ENCODE measurements around the gene PFKFB3.

Gene PFKFB3

DNA sequence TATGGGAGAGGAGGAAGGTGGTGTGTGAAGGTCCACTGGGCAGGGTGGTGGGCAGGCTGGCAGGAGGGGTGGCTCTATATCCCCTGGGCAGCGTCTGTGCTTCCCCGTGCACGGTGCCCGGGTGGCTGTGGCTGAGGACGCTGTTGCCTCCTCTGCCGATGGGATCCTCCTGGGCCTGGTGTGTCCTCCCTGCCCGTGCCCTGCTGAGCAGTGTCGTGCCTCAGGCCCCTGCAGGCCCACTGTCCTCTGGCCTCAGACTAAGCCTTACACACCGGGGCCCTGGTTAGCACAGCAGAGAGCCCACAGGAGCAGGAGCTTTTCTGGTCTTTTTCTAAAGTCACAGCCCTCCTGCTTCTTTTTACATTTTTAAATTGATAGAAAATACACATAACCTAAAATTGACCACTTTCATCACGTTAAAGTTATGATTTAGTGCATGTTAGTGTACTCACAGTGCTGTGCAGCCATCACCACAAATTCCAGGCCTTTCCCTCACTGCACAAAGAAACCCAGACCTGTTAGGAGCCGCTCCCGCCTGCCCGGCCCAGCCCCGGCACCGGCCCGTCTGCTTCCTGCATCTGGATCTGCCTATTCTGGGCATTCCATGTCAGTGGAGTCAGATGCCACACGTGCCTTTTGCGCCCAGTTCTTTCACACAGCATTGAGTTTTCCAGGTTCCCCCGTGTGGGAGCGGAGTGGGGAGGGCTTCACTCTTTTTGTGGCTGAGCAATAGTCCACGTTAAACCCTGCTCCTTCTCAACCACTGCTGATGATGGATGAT lies 19.4 kb downstream of the PFKFB3 start:
- Histone ChIP-seq H3K27me3 (ENCODE audit: insufficient read depth, low read length) (no peaks in the 10 kb centered on the region), H3K9me3 (ENCODE audit: low read length) (no peaks in the 10 kb centered on the region), H3K4me3 (ENCODE audit: low read length) (no peak overlapping the region), H2AFZ (ENCODE audit: low read depth, low read length) (no peak overlapping the region), H3K36me3 (ENCODE audit: insufficient read depth, low read length) (peaks cover 87% of the 10 kb centered on the region), H3K4me1 (ENCODE audit: insufficient read depth, low read length) (no peaks in the 10 kb centered on the region)

DNA sequence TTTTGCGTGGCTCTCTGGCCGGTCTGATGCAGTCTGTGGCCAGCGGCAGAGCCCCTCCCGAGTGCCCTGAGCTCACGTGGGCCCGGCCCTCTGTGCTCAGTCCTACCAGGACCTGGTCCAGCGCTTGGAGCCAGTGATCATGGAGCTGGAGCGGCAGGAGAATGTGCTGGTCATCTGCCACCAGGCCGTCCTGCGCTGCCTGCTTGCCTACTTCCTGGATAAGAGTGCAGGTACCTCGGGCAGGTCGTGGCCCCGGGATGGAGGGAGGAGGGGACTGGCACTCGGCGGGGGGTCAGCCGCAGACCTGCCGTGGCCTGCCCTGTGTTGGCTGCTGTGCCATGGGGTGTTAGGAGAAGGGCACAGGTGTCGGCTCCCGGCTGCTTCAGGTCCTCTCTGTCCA lies 20.0 kb downstream of the PFKFB3 start:
- Histone ChIP-seq H3K36me3 (ENCODE audit: insufficient read depth, low read length) (peaks cover 87% of the 10 kb centered on the region), H3K9me3 (ENCODE audit: low read length) (no peaks in the 10 kb centered on the region), H3K27me3 (ENCODE audit: insufficient read depth, low read length) (no peaks in the 10 kb centered on the region), H3K4me1 (ENCODE audit: insufficient read depth, low read length) (no peaks in the 10 kb centered on the region), H2AFZ (ENCODE audit: low read depth, low read length) (no peak overlapping the region), H3K4me3 (ENCODE audit: low read length) (no peak overlapping the region)

DNA sequence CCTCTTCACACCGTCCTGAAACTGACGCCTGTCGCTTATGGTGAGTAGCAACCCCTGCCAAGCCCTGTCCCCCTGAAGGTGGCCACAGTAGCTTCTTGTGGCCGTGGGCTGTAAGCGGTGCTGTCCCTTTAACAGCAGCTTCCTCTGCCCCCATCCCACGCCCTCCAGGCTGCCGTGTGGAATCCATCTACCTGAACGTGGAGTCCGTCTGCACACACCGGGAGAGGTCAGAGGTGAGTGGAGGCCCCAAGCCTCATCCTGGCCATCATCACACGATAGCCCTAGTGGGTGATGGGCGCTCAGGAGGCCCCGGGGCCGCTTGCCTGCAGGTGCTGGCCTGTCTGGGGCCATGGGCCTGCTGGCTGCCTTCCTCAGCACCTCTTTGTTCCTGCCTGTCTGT lies 21.2 kb downstream of the PFKFB3 start:
- Histone ChIP-seq H3K36me3 (ENCODE audit: insufficient read depth, low read length) (peaks cover 92% of the 10 kb centered on the region), H3K27me3 (ENCODE audit: insufficient read depth, low read length) (no peaks in the 10 kb centered on the region), H3K4me3 (ENCODE audit: low read length) (no peak overlapping the region), H3K4me1 (ENCODE audit: insufficient read depth, low read length) (no peaks in the 10 kb centered on the region), H2AFZ (ENCODE audit: low read depth, low read length) (no peak overlapping the region), H3K9me3 (ENCODE audit: low read length) (no peaks in the 10 kb centered on the region)

DNA sequence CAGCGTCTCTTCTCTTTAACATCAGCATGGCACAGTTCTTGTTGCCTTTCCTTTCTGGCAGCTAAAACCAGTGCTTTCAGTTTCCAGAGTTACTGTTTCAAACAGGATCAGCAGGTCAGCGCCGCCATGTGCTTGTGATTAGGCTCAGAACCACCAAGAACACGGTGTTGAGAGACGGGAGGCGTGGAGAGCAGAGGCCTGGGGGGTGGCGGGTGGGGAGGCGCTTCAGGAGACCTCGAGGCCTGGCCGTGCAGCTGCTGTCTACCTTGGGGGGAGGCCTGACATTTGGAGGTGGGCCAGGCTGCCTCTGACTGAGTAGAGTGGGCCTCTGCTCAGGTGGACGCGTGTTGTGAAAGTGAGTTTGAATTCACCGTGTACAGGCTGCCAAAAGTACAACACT lies 22.0 kb downstream of the PFKFB3 start:
- no peaks in the 10 kb centered on the region for H3K4me1 ChIP-seq (ENCODE audit: insufficient read depth, low read length)
- H3K9me3 ChIP-seq (ENCODE audit: low read length) = no peaks in the 10 kb centered on the region
- H3K4me3 ChIP-seq (ENCODE audit: low read length) = no peak overlapping the region
- no peak overlapping the region for H2AFZ ChIP-seq (ENCODE audit: low read depth, low read length)
- peaks cover 93% of the 10 kb centered on the region for H3K36me3 ChIP-seq (ENCODE audit: insufficient read depth, low read length)
- no peaks in the 10 kb centered on the region for H3K27me3 ChIP-seq (ENCODE audit: insufficient read depth, low read length)

DNA sequence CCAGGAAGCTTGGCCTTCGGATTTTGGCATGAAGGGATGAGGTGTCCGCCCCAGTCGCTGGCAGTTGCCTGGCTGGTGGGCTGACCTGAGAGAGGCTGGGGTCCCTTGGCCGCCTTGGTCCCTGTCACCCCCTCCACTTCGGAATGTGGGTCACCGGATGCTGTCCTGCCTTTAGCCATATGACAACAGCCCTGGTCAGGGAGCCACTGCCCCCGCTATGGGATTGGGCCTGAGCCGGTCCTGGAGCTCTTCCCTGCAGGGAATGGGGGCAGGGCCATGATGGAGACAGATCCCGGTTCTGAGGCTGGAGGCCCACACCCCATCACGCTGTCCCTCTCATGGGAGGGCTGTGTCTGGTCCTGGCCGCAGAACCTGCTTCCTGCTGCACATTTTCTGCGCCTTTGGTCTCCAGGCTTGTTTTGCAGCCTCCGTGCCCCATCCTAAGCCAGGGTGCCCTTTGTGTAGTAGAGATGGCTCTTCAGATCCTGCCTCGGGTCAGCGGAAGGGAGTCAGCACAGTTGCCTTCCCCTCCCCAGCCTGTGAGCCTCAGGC lies 22.6 kb downstream of the PFKFB3 start:
- Histone ChIP-seq H3K27me3 (ENCODE audit: insufficient read depth, low read length) (no peaks in the 10 kb centered on the region), H3K9me3 (ENCODE audit: low read length) (no peaks in the 10 kb centered on the region), H3K4me1 (ENCODE audit: insufficient read depth, low read length) (no peaks in the 10 kb centered on the region), H2AFZ (ENCODE audit: low read depth, low read length) (no peak overlapping the region), H3K36me3 (ENCODE audit: insufficient read depth, low read length) (peaks cover 93% of the 10 kb centered on the region), H3K4me3 (ENCODE audit: low read length) (no peak overlapping the region)

DNA sequence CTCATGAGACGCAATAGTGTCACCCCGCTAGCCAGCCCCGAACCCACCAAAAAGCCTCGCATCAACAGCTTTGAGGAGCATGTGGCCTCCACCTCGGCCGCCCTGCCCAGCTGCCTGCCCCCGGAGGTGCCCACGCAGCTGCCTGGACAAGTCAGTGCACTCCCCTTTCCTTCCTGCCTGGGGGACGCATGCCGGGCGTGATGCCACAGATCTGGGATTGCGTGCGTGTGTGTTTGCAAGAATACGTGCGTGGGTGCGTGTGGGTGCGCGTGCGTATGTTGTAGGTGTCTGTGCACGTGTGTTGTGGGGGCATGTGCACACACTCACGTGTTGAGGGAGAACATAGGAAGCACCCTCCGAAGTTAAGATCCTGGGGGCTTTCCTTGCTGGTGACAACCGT lies 23.5 kb downstream of the PFKFB3 start:
- no peak overlapping the region for H3K4me3 ChIP-seq (ENCODE audit: low read length)
- H3K27me3 ChIP-seq (ENCODE audit: insufficient read depth, low read length) = no peaks in the 10 kb centered on the region
- no peaks in the 10 kb centered on the region for H3K9me3 ChIP-seq (ENCODE audit: low read length)
- peaks cover 91% of the 10 kb centered on the region for H3K36me3 ChIP-seq (ENCODE audit: insufficient read depth, low read length)
- no peak overlapping the region for H2AFZ ChIP-seq (ENCODE audit: low read depth, low read length)
- no peaks in the 10 kb centered on the region for H3K4me1 ChIP-seq (ENCODE audit: insufficient read depth, low read length)

DNA sequence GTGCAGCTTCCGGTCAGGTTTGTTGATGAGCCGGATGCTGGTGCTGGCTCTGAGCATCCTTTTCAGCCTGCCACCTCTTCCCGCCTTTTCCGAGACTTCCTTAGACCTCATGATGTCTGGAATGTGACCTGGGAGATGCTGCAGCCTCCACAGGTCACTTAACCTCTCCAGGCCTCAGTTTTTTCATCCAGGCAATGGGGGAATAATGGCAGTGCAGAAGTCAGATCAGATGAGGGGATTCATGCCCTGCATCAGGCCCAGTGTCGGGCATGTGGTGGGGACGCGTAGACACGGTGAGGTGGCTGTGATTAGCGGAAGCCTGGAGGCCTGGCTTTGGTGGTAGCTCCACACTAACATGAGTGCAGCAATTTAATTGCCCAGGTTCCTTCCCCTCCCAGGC lies 24.6 kb downstream of the PFKFB3 start:
- Histone ChIP-seq H3K27me3 (ENCODE audit: insufficient read depth, low read length) (no peaks in the 10 kb centered on the region), H3K4me1 (ENCODE audit: insufficient read depth, low read length) (no peaks in the 10 kb centered on the region), H3K36me3 (ENCODE audit: insufficient read depth, low read length) (peaks cover 91% of the 10 kb centered on the region), H3K4me3 (ENCODE audit: low read length) (no peak overlapping the region), H2AFZ (ENCODE audit: low read depth, low read length) (no peak overlapping the region), H3K9me3 (ENCODE audit: low read length) (no peaks in the 10 kb centered on the region)

DNA sequence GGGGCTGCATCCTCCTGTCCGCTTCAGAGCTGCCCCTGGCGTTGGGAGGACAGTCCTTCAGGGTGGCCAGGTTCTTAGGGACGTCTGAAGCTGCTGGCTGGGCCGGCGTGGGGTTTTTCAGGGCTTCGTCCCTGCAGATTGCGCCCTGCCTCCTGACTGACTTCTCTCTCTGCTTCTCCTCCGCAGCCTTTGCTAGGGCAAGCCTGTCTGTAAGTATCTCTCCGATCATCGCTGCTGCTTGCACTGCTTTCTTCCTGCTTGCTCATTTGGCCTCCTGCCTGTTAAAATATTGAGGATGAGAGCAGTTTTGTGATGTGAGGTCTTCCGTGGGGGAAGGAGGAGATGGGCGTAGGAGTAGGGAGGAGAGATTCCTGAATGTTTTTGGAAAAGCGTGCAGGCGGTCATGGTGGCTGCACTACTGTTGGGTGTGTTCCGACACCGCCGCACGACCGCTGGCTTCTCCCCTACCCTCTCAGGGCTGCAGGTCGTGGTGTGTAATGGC lies 25.3 kb downstream of the PFKFB3 start:
- Histone ChIP-seq H2AFZ (ENCODE audit: low read depth, low read length) (no peak overlapping the region), H3K36me3 (ENCODE audit: insufficient read depth, low read length) (peaks cover 91% of the 10 kb centered on the region)

DNA sequence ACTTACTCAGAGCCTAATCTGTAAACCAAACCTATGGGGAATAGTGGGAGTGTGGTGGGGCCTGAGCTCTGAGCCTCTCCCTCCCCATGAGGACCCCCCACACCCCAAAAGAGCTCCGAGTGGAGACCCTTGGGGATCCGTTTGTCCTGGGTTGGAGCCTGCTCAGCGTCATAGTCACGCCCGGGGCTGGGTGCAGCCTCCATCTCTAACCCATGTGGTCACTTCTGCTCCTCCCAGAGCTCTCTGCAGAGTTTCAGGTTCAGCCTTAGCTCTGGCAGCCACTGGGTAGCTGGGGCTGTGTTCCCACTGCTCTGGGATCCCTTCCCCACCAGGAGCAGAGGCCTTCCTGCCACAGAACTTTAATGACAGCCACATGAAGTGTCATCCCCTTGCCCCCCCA lies 25.9 kb downstream of the PFKFB3 start:
- peaks cover 92% of the 10 kb centered on the region for H3K36me3 ChIP-seq (ENCODE audit: insufficient read depth, low read length)

More for the DNA sequence above, 25.3 kb downstream of the PFKFB3 start:
- Histone ChIP-seq H3K9me3 (ENCODE audit: low read length) (no peaks in the 10 kb centered on the region), H3K27me3 (ENCODE audit: insufficient read depth, low read length) (no peaks in the 10 kb centered on the region), H3K4me1 (ENCODE audit: insufficient read depth, low read length) (no peaks in the 10 kb centered on the region), H3K4me3 (ENCODE audit: low read length) (no peak overlapping the region)

DNA sequence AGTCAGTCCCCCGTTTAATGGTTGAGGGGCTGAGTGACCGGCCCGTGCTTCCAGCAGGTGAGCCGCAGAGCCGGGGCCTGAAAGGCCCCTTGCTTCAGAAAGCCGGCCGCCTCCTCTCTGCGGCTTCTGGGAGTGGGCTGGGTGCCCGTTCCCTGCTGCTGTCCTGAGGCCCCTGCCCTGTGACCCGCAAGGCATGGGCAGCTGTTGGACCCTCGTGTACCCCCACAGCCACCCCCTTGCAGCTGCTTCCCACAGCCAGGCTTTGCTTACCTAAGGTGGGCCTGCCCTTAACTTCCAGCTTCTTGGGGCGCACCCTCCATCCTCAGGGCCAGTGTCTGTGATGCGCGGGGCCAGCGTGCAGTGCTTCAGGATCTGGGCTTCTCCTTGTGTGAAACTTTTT lies 26.6 kb downstream of the PFKFB3 start:
- Histone ChIP-seq H3K4me3 (ENCODE audit: low read length) (no peak overlapping the region), H3K4me1 (ENCODE audit: insufficient read depth, low read length) (no peaks in the 10 kb centered on the region), H3K27me3 (ENCODE audit: insufficient read depth, low read length) (no peaks in the 10 kb centered on the region), H3K36me3 (ENCODE audit: insufficient read depth, low read length) (peaks cover 92% of the 10 kb centered on the region), H3K9me3 (ENCODE audit: low read length) (no peaks in the 10 kb centered on the region), H2AFZ (ENCODE audit: low read depth, low read length) (no peak overlapping the region)

More for the DNA sequence above, 25.9 kb downstream of the PFKFB3 start:
- Histone ChIP-seq H3K27me3 (ENCODE audit: insufficient read depth, low read length) (no peaks in the 10 kb centered on the region), H2AFZ (ENCODE audit: low read depth, low read length) (no peak overlapping the region), H3K4me3 (ENCODE audit: low read length) (no peak overlapping the region), H3K4me1 (ENCODE audit: insufficient read depth, low read length) (no peaks in the 10 kb centered on the region), H3K9me3 (ENCODE audit: low read length) (no peaks in the 10 kb centered on the region)

DNA sequence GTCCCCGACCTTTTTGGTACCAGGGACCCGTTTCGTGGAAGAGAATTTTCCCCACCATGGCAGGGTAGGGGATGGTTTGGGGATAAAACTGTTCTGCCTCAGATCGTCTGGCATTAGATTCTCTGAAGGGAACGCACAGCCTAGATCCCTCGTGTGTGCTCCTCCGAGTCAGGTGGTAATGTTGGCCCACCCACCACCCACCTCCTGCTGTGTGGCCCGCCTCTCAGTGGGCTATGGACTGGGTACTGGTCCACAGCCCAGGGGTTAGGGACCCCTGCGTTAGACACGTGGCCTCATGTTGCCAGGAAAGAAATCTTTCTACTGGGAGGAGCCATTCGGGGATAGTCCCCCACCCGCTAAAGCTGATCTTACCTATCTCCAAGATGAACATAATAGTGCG lies 27.0 kb downstream of the PFKFB3 start:
- Histone ChIP-seq H3K4me3 (ENCODE audit: low read length) (no peak overlapping the region), H2AFZ (ENCODE audit: low read depth, low read length) (no peak overlapping the region), H3K9me3 (ENCODE audit: low read length) (no peaks in the 10 kb centered on the region), H3K36me3 (ENCODE audit: insufficient read depth, low read length) (peaks cover 92% of the 10 kb centered on the region), H3K4me1 (ENCODE audit: insufficient read depth, low read length) (no peaks in the 10 kb centered on the region), H3K27me3 (ENCODE audit: insufficient read depth, low read length) (no peaks in the 10 kb centered on the region)

DNA sequence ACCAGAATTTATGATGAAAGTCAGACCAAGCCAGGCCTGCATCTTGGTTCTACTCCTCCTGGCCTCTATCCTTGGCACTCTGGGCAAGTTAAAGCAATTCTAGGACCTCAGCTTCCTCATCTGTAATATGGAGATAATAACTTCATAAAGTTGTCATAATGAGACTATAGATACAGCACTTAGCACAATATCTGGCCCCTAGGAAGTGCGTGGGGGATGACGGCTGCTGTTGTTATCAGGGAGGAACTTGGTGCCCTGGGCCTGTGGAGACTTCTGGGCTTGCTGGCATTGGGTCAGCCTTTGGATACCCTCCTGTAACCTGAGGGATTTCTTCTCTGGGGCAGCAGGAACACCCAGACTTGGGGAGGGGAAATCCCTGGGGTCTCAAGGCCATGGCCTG lies 27.6 kb downstream of the PFKFB3 start:
- H3K27me3 ChIP-seq (ENCODE audit: insufficient read depth, low read length) = no peaks in the 10 kb centered on the region
- H2AFZ ChIP-seq (ENCODE audit: low read depth, low read length) = no peak overlapping the region
- H3K4me3 ChIP-seq (ENCODE audit: low read length) = no peak overlapping the region
- no peaks in the 10 kb centered on the region for H3K9me3 ChIP-seq (ENCODE audit: low read length)
- peaks cover 89% of the 10 kb centered on the region for H3K36me3 ChIP-seq (ENCODE audit: insufficient read depth, low read length)
- no peaks in the 10 kb centered on the region for H3K4me1 ChIP-seq (ENCODE audit: insufficient read depth, low read length)

DNA sequence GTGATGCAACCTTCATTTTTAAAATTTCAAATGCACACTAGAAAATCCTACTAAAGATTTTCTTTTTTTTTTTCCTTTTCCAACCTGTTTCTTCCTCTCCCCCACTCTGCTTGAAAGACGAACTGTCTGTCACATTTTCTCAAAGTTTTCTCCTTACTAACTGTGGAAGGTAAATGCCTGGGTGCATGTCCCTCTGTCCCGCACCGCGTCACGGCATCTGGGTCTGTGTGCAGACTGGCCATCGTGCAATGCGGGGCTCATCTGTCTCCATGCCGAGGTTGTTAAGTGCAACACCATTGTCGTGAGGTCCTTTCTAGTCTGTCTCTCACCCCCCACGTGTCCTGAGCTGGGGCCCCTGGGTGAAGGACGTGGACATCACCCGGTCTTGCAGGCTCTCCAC lies 28.4 kb downstream of the PFKFB3 start:
- H3K4me1 ChIP-seq (ENCODE audit: insufficient read depth, low read length) = no peaks in the 10 kb centered on the region
- no peak overlapping the region for H3K4me3 ChIP-seq (ENCODE audit: low read length)
- no peak overlapping the region for H2AFZ ChIP-seq (ENCODE audit: low read depth, low read length)
- no peaks in the 10 kb centered on the region for H3K27me3 ChIP-seq (ENCODE audit: insufficient read depth, low read length)
- H3K9me3 ChIP-seq (ENCODE audit: low read length) = no peaks in the 10 kb centered on the region
- peaks cover 83% of the 10 kb centered on the region for H3K36me3 ChIP-seq (ENCODE audit: insufficient read depth, low read length)
